ENCODE measurements around the gene SLX9. TPM values are rescaled to one million over a fixed set of nuclear protein-coding genes. Genes with fewer than 3 reads are reported as not detected.

The SLX9 gene
- total and polyA plus RNA-seq, 9 donors, result 5.6 to 24.1 (median 16.6) TPM

Other genes with a start within 250 kb of the SLX9 start
- not detected for gene KRTAP10-12, start 242.9 kb upstream of the SLX9 start, total RNA-seq
- not detected for gene KRTAP10-12, start 242.9 kb upstream of the SLX9 start, polyA plus RNA-seq
- gene TSPEAR, start 228.5 kb upstream of the SLX9 start, total RNA-seq, result under 1 TPM in 3 of 7 donors, not detected in 4; 0.10 to 0.27 (median 0.11) TPM
- under 1 TPM; 0.07 to 0.13 TPM for gene TSPEAR, start 228.5 kb upstream of the SLX9 start, polyA plus RNA-seq
- 10 to 100 TPM; 47.0 to 84.9 (median 71.7) TPM for gene UBE2G2, start 138.2 kb upstream of the SLX9 start, total RNA-seq
- gene UBE2G2, start 138.2 kb upstream of the SLX9 start, polyA plus RNA-seq, result 10 to 100 TPM; 31.3 to 59.5 TPM
- gene SUMO3, start 122.0 kb upstream of the SLX9 start, total RNA-seq, result 100 to 1,000 TPM in 1 of 7 donors, 10 to 100 TPM in 6; 45.3 to 108 (median 74.3) TPM
- gene SUMO3, start 122.0 kb upstream of the SLX9 start, polyA plus RNA-seq, result 10 to 100 TPM; 63.9 to 97.6 TPM
- gene PTTG1IP, start 66.3 kb upstream of the SLX9 start, total RNA-seq, result 100 to 1,000 TPM; 133 to 226 (median 143) TPM
- 100 to 1,000 TPM; 144 to 420 TPM for gene PTTG1IP, start 66.3 kb upstream of the SLX9 start, polyA plus RNA-seq
- 10 to 100 TPM in 6 of 7 donors, 1 to 10 TPM in 1; 9.6 to 58.3 (median 17.6) TPM for gene ITGB2, start 19.1 kb upstream of the SLX9 start, total RNA-seq
- gene ITGB2, start 19.1 kb upstream of the SLX9 start, polyA plus RNA-seq, result 10 to 100 TPM; 13.0 to 31.1 TPM
- 10 to 100 TPM in 5 of 7 donors, 1 to 10 TPM in 2; 6.4 to 23.7 (median 16.3) TPM for gene ADARB1, start 134.6 kb downstream of the SLX9 start, total RNA-seq
- 10 to 100 TPM in 1 of 2 donors, 1 to 10 TPM in 1; 6.0 to 22.3 TPM for gene ADARB1, start 134.6 kb downstream of the SLX9 start, polyA plus RNA-seq